Parathyroid adenoma (tissue), 2 donors: Measurements from ENCODE around the gene HBS1L.

Experiments
- H2AFZ ChIP-seq: fragments of 300-600 bp; sonication (generic); one replicate; pipeline ENCODE4 v1.7.0; 2017; ENCODE audit warnings: antibody characterized with exemption, mild to moderate bottlenecking
- H3K27ac ChIP-seq: fragments of 300-600 bp; sonication (generic); one replicate; pipeline ENCODE4 v1.7.0; 2017
- H3K27me3 ChIP-seq: fragments of 300-600 bp; sonication (generic); one replicate; pipeline ENCODE4 v1.7.0; 2017; ENCODE audit warnings: low read length; ENCODE audit not compliant: control insufficient read depth, insufficient read depth
- H3K36me3 ChIP-seq: fragments of 300-600 bp; sonication (generic); one replicate; pipeline ENCODE4 v1.7.0; 2017; ENCODE audit warnings: low read length; ENCODE audit not compliant: control insufficient read depth, insufficient read depth
- H3K4me1 ChIP-seq: fragments of 300-600 bp; sonication (generic); one replicate; pipeline ENCODE4 v1.7.0; 2017; ENCODE audit warnings: control low read depth
- H3K4me2 ChIP-seq: fragments of 300-600 bp; sonication (generic); one replicate; pipeline ENCODE4 v1.7.0; 2017; ENCODE audit warnings: low read length
- H3K4me3 ChIP-seq: fragments of 300-600 bp; sonication (generic); one replicate; pipeline ENCODE4 v1.7.0; 2017; ENCODE audit warnings: low read depth, low read length
- H3K79me2 ChIP-seq: fragments of 300-600 bp; sonication (generic); one replicate; pipeline ENCODE4 v1.7.0; 2017; ENCODE audit warnings: control low read depth
- H3K9ac ChIP-seq: fragments of 300-600 bp; sonication (generic); one replicate; pipeline ENCODE4 v1.7.0; 2017; ENCODE audit warnings: mild to moderate bottlenecking
- H3K9me3 ChIP-seq: fragments of 300-600 bp; sonication (generic); one replicate; pipeline ENCODE4 v1.7.0; 2017; ENCODE audit warnings: low read length; ENCODE audit not compliant: control insufficient read depth
- CTCF ChIP-seq: fragments of 300-600 bp; sonication (generic); IDR thresholded peaks from one replicate; pipeline ENCODE4 v1.7.0; 2017; ENCODE audit warnings: antibody characterized with exemption, mild to moderate bottlenecking
- donor health status: primary hyperparathyroidism.

HBS1L gene

GRCh38 chr6:135090819-135091218, 36.2 kb upstream of the HBS1L start:
- no peak overlapping the region for H3K9ac ChIP-seq
- H3K27me3 ChIP-seq: no peaks in the 10 kb centered on the region
- H3K79me2 ChIP-seq: no peaks in the 10 kb centered on the region
- TF ChIP-seq CTCF: no peak
- H3K27ac ChIP-seq: no peak overlapping the region
- no peak overlapping the region for H3K4me2 ChIP-seq
- no peak overlapping the region for H3K4me3 ChIP-seq
- no peaks in the 10 kb centered on the region for H3K36me3 ChIP-seq
- H3K9me3 ChIP-seq: no peaks in the 10 kb centered on the region
- H2AFZ ChIP-seq: no peak overlapping the region
- H3K4me1 ChIP-seq: no peaks in the 10 kb centered on the region

GRCh38 chr6:135089901-135090300, 35.3 kb upstream of the HBS1L start:
- H3K9ac ChIP-seq: no peak overlapping the region
- H3K4me2 ChIP-seq: no peak overlapping the region
- no peak for TF ChIP-seq CTCF
- no peaks in the 10 kb centered on the region for H3K27me3 ChIP-seq
- H3K36me3 ChIP-seq: no peaks in the 10 kb centered on the region
- H3K79me2 ChIP-seq: no peaks in the 10 kb centered on the region
- no peak overlapping the region for H3K27ac ChIP-seq
- no peak overlapping the region for H2AFZ ChIP-seq
- H3K9me3 ChIP-seq: no peaks in the 10 kb centered on the region
- H3K4me1 ChIP-seq: no peaks in the 10 kb centered on the region
- H3K4me3 ChIP-seq: no peak overlapping the region

GRCh38 chr6:135088818-135089809, 34.5 kb upstream of the HBS1L start:
- no peaks in the 10 kb centered on the region for H3K36me3 ChIP-seq
- H3K27ac ChIP-seq: no peak overlapping the region
- H3K27me3 ChIP-seq: no peaks in the 10 kb centered on the region
- H3K4me3 ChIP-seq: no peak overlapping the region
- H2AFZ ChIP-seq: no peak overlapping the region
- H3K4me1 ChIP-seq: no peaks in the 10 kb centered on the region
- peak; percentile 23 for TF ChIP-seq CTCF
- H3K79me2 ChIP-seq: no peaks in the 10 kb centered on the region
- H3K9ac ChIP-seq: no peak overlapping the region
- no peaks in the 10 kb centered on the region for H3K9me3 ChIP-seq
- no peak overlapping the region for H3K4me2 ChIP-seq

GRCh38 chr6:135088281-135088680, 33.7 kb upstream of the HBS1L start:
- Histone ChIP-seq H3K4me1 (no peaks in the 10 kb centered on the region), H3K4me2 (no peak overlapping the region), H3K4me3 (no peak overlapping the region), H3K9ac (no peak overlapping the region), H3K79me2 (no peaks in the 10 kb centered on the region), H3K36me3 (no peaks in the 10 kb centered on the region), H3K27ac (no peak overlapping the region), H3K27me3 (no peaks in the 10 kb centered on the region), H3K9me3 (no peaks in the 10 kb centered on the region), H2AFZ (no peak overlapping the region)
- no peak for TF ChIP-seq CTCF

GRCh38 chr6:135087803-135088202, 33.2 kb upstream of the HBS1L start:
- no peak overlapping the region for H3K4me2 ChIP-seq
- H3K9ac ChIP-seq: no peak overlapping the region
- H3K36me3 ChIP-seq: no peaks in the 10 kb centered on the region
- H3K27me3 ChIP-seq: no peaks in the 10 kb centered on the region
- H3K27ac ChIP-seq: no peak overlapping the region
- no peaks in the 10 kb centered on the region for H3K79me2 ChIP-seq
- no peak for TF ChIP-seq CTCF
- H3K9me3 ChIP-seq: no peaks in the 10 kb centered on the region
- H3K4me3 ChIP-seq: no peak overlapping the region
- H3K4me1 ChIP-seq: no peaks in the 10 kb centered on the region
- H2AFZ ChIP-seq: no peak overlapping the region
